GM18907 (cell line): ENCODE measurements around the gene MORN5.

ENCODE experiments used
- ATAC-seq: cut with Tn5 transposase; IDR thresholded peaks from one replicate; pipeline ENCODE4 v1.9.1; 2021; ENCODE audit warnings: mild to moderate bottlenecking, moderate library complexity; ENCODE audit not compliant: unreplicated experiment

Gene MORN5

DNA sequence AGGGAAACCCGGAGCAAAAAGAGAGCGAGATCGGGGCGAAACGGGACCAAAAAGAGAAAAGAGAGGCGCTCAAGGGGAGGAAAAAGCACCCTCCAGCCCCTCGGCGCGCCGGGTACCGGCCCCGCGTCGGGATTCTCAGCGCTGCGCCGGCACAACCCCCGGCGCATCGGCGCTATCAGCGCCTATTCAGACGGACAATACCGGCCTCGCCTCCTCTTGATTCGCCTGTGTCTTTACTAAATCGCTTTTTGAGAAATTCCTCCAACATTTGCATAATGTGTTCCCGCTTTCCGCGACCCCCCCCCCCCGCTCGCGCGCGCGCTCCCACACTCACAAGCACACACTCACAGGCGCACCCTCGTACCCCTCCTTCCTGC, 68.5 kb downstream of the MORN5 start:
- ATAC-seq: no peak

DNA sequence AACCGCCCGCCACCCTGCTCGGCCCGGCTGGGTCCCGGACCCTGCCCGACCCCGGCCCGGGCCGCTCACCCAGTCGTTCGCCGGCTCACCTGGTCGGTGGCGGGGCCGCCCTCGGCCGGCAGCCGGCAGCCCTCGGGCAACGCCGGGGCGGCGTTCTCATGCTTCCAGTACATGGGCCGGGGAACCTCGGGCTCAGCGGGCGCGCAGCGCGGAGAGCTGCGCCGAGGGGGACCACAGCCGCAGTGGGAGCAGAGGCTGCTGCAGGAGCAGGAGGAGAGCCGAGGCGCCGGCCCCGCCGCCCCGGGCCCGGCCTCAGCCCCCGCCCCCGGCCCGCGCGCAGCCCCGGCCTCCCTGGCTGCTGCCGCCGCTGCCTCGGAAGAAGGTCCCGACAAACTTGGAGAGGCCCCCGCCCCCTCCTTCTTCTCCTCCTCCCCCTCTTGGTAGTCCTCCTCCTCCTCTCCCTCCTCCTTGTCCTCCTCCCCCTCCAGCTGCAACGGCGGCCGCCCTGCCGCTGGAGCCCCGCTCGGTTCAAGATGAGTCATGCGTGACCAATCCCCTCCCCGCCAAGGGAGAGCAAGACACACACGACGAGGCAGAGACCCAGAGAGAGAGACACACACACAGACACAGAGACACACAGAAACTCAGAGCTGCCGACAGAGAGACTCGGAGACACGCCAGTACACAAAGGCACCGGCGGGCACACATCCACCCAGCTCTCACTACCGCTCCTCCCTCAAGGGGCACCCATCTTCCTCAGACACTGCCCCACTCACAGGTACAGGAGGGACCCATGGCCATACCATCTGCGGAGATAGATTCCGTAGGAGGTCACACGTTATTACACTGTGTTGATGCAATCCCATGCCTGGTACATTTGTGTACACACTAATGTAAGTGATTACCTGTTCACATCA, 69.1 kb downstream of the MORN5 start, which contains the start of gene LHX6:
TSS of gene LHX6 (minus strand) at position 390 of the 917 bp plus-strand sequence. CDS start at position 173, 217 bp downstream.
- no peak for ATAC-seq

GRCh38 chr9:122229485-122229837, 69.8 kb downstream of the MORN5 start:
- ATAC-seq: no peak

- ATAC-seq: no peak
Measured at GRCh38 chr9:122232796-122233306, 73.1 kb downstream of the MORN5 start.

DNA sequence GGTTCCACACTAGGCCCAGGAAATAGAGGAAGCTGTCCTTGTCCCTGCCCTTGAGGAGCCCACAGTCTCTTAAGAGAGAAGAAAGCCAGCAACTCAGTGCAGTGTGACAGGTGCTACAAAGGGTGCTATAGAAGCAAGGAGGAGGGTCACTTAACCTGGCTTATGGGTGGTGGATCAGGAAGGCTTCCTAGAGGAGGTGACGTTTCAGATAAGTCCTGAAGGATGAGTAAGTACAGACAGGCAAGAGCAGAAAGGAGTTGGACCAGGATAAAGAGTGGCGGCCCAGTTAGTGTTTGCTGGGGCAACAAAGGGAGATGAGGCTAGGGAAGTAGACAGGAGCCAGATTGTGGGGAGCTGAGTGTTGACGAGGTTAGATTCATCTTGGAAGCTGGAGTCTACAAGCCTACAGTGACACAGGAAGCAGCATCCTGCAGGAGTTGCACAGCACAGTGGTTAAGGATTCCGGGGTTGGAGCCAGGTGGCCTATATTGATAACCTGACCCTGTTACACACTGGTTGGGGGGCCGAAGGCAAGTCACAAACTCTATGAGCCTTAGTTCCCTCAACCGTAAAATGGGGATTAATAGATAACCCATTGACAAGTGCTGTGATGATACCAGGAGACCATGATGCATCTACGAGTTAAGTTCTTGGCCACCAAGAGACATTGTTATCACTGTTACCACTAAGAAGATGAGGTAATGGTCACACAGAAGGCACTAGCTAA, 74.5 kb downstream of the MORN5 start:
- no peak for ATAC-seq

GRCh38 chr9:122236681-122237080, 77.0 kb downstream of the MORN5 start:
- no peak for ATAC-seq

GRCh38 chr9:122239722-122240121, 80.0 kb downstream of the MORN5 start:
- no peak for ATAC-seq

GRCh38 chr9:122244349-122244748, 84.6 kb downstream of the MORN5 start:
- ATAC-seq: no peak

- ATAC-seq: no peak
Measured at GRCh38 chr9:122246666-122247065, 87.0 kb downstream of the MORN5 start.

DNA sequence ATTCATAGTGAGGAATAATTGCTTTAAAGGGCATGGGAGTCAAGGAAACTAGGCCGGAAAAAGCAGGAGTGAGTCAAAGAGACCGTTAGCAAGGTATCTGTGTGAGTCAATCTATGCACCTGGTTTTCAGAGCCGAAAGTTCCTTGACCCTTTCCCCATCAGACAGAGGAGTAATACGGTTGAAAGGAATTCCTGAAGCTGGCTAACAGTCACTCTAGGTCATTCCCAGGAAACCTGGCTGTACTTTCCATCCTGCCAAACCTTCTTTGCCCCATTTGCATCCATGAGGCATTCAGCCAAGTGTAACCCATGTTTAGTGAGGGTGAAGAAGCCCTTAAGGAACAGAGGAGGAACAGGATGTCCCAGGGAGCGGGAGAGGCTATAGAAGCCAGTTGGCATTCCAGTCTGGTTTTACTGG, 88.7 kb downstream of the MORN5 start:
- ATAC-seq: no peak
